Ectodermal cell (in vitro differentiated cells): ENCODE results near the gene TMTC2.
"Not testable (repeated sequence)": the region's sequence is repeated elsewhere in the genome, so short reads cannot be mapped to it uniquely, and the experiment has no call there.

Experiments
- H3K27ac ChIP-seq: 2 replicates; pipeline ENCODE4 v1.7.0; 2013; ENCODE audit warnings: mild to moderate bottlenecking, low read depth, low read length; ENCODE audit not compliant: insufficient read depth, poor library complexity, severe bottlenecking
- H3K27me3 ChIP-seq: 2 replicates; pipeline ENCODE4 v1.7.0; 2013; ENCODE audit warnings: mild to moderate bottlenecking, low read length; ENCODE audit not compliant: insufficient read depth, control insufficient read depth, poor library complexity, severe bottlenecking
- H3K36me3 ChIP-seq: one replicate; pipeline ENCODE4 v1.7.0; 2013; ENCODE audit warnings: low read length; ENCODE audit not compliant: control insufficient read depth, insufficient read depth
- H3K4me1 ChIP-seq: one replicate; pipeline ENCODE4 v1.7.0; 2013; ENCODE audit warnings: low read length; ENCODE audit not compliant: control insufficient read depth, insufficient read depth
- H3K4me3 ChIP-seq: 2 replicates; pipeline ENCODE4 v1.7.0; 2013; ENCODE audit warnings: low read depth, low read length, control low read depth; ENCODE audit not compliant: insufficient read depth
- H3K9me3 ChIP-seq: 2 replicates; pipeline ENCODE4 v1.7.0; 2013; ENCODE audit warnings: mild to moderate bottlenecking, low read length, moderate library complexity; ENCODE audit not compliant: control insufficient read depth
- WGBS, 2 experiments: methylation state at CpG; one replicate each; pipeline ENCODE4 v1.1.7; 2013; ENCODE audit warnings: missing lambda C conversion rate in 2 of 2; 5-methylcytosine and 5-hydroxymethylcytosine counted together

Gene TMTC2

GRCh38 chr12:82804601-82805000 lies 117.9 kb downstream of the TMTC2 start:
- no peaks in the 10 kb centered on the region for H3K4me1 ChIP-seq
- no peaks in the 10 kb centered on the region for H3K36me3 ChIP-seq
- no peaks in the 10 kb centered on the region for H3K27me3 ChIP-seq
- H3K27ac ChIP-seq = no peak overlapping the region
- no peak overlapping the region for H3K4me3 ChIP-seq
- 91 to 96% methylated on average over 2 of the region's 2 CpGs for WGBS, 2 experiments
- no peaks in the 10 kb centered on the region for H3K9me3 ChIP-seq

- not testable (repeated sequence) for H3K9me3 ChIP-seq, H3K27me3 ChIP-seq, H3K36me3 ChIP-seq, H3K4me1 ChIP-seq, H3K27ac ChIP-seq, H3K4me3 ChIP-seq
- 90 to 94% methylated on average over 2 of the region's 2 CpGs for WGBS, 2 experiments
Observed at GRCh38 chr12:82805004-82805403, 118.3 kb downstream of the TMTC2 start.

DNA sequence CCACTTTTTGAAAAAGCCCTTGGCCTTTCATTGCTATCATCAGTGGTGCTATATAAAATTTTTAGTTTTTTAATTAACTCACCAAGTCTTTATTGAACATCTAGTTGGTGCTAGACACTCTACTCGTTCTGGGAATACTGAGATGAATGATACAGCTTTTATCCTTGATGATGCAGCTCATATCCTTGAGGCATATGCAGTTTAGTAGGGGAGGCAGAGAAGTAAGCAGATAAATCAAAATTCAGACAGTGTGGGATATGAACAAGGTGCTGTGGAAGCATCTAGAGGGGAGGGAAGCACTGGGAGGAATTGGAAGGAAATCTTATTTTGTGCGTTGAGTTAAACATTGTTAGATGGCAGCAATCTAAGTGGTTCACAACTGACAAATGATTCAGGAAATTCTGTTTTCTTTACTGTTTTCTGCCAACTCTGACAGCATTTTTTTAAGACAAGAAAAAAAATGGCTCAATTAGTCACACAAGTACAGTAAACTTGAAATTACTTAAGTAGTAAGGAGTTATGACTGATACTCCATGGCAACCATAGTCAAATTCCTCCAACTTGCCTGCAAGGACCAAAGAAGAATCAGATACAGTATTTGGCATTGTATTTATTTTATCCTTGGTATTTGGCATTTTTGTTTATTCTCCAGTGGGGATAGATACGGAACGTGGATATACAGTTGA lies 119.2 kb downstream of the TMTC2 start:
- WGBS, 2 experiments = 89 to 99% methylated on average over 4 of the region's 4 CpGs
- Histone ChIP-seq H3K36me3 (no peaks in the 10 kb centered on the region), H3K27ac (no peak overlapping the region), H3K9me3 (no peaks in the 10 kb centered on the region), H3K27me3 (no peaks in the 10 kb centered on the region), H3K4me3 (no peak overlapping the region), H3K4me1 (no peaks in the 10 kb centered on the region)

DNA sequence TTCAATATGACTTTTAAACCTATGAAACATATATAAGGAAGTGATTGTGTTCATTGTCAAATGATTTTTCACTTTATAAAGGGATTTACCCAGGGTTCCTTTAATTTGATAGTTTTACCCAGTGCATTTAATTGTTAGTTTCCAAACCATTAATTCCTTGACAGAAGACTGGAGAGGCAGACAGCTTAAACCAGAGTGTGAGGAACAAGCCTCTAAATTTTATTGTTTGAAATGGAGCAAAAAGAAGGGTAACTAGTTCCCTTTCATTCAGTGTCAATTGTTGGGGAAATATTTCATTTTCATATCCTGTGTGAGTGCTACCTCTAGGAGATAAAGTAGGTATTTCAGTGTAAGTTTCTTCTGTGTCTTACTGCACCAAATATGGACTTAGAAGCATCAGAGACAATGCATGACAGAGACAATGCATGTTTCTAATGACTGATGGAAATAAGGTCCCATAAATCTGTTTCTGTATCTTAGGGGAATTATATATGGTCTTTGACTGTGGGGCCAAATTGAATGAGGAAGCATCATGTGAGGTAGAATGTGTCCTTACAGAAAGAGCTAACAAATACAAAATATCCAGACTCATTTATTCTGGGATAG lies 120.5 kb downstream of the TMTC2 start:
- no peaks in the 10 kb centered on the region for H3K27me3 ChIP-seq
- no peaks in the 10 kb centered on the region for H3K36me3 ChIP-seq
- no peaks in the 10 kb centered on the region for H3K4me1 ChIP-seq
- no peak overlapping the region for H3K27ac ChIP-seq
- H3K9me3 ChIP-seq = no peaks in the 10 kb centered on the region
- no peak overlapping the region for H3K4me3 ChIP-seq

- Histone ChIP-seq H3K36me3 (no peaks in the 10 kb centered on the region), H3K4me1 (no peaks in the 10 kb centered on the region), H3K4me3 (no peak overlapping the region), H3K27ac (no peak overlapping the region), H3K27me3 (no peaks in the 10 kb centered on the region), H3K9me3 (no peaks in the 10 kb centered on the region)
- WGBS, 2 experiments = 80 to 88% methylated on average over 5 of the region's 5 CpGs
Observed at GRCh38 chr12:82810568-82810967, 123.9 kb downstream of the TMTC2 start.

GRCh38 chr12:82817368-82817767 lies 130.7 kb downstream of the TMTC2 start:
- H3K36me3 ChIP-seq = no peaks in the 10 kb centered on the region
- H3K4me1 ChIP-seq = no peaks in the 10 kb centered on the region
- no peaks in the 10 kb centered on the region for H3K9me3 ChIP-seq
- H3K27me3 ChIP-seq = no peaks in the 10 kb centered on the region
- no peak overlapping the region for H3K27ac ChIP-seq
- no peak overlapping the region for H3K4me3 ChIP-seq

- no peaks in the 10 kb centered on the region for H3K27me3 ChIP-seq
- no peak overlapping the region for H3K4me3 ChIP-seq
- H3K36me3 ChIP-seq = no peaks in the 10 kb centered on the region
- H3K27ac ChIP-seq = no peak overlapping the region
- no peaks in the 10 kb centered on the region for H3K4me1 ChIP-seq
- 100% methylated on average over 1 of the region's 1 CpG; no CpG with 5 or more reads in 1 of the 2 experiments for WGBS, 2 experiments
- no peaks in the 10 kb centered on the region for H3K9me3 ChIP-seq
Observed at GRCh38 chr12:82818271-82819035, 131.7 kb downstream of the TMTC2 start.

DNA sequence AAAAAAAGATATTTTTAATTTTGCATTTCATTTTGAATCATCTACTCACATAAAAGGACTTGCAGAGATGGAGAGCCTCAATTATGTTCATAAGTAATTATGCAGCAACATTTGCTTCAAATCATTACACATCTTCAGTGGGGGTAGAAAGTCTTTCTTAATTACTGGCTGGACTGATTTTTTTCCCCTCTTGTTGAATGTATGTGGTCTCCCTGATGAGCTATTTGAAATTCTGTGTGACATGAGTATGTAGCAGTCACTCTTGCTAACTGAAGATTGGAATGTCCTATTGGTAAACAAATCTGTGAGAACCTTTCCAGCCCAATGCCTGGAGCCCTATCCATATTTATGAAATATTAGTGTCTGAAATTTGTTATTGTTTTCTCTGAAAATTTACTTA lies 139.8 kb downstream of the TMTC2 start:
- H3K9me3 ChIP-seq = no peaks in the 10 kb centered on the region
- peaks cover 5% of the 10 kb centered on the region for H3K4me1 ChIP-seq
- H3K27ac ChIP-seq = no peak overlapping the region
- H3K27me3 ChIP-seq = no peaks in the 10 kb centered on the region
- H3K4me3 ChIP-seq = no peak overlapping the region
- H3K36me3 ChIP-seq = no peaks in the 10 kb centered on the region

DNA sequence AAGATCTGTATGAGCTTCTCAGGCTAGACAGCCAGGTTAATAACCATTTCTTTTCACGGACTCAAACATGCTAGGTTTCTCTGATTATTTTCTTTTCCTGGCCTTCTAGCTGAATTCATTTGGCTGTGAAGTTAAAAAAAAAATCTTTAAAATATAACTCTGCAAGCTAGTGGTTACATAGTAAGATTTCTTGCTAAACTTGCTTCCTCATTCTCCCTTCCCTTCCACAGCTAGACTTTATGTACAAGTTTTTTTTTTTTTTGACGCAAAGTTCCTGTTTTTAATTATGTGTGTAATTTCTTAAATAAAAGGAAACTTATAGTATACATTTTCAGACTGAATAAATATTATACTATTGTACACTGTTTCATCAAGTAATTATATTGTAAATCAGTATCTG lies 145.4 kb downstream of the TMTC2 start:
- WGBS, 2 experiments = 100% methylated on average over 1 of the region's 2 CpGs
- no peak overlapping the region for H3K4me3 ChIP-seq
- H3K27ac ChIP-seq = no peak overlapping the region
- H3K9me3 ChIP-seq = no peaks in the 10 kb centered on the region
- H3K4me1 ChIP-seq = no peaks in the 10 kb centered on the region
- no peaks in the 10 kb centered on the region for H3K27me3 ChIP-seq
- H3K36me3 ChIP-seq = no peaks in the 10 kb centered on the region

DNA sequence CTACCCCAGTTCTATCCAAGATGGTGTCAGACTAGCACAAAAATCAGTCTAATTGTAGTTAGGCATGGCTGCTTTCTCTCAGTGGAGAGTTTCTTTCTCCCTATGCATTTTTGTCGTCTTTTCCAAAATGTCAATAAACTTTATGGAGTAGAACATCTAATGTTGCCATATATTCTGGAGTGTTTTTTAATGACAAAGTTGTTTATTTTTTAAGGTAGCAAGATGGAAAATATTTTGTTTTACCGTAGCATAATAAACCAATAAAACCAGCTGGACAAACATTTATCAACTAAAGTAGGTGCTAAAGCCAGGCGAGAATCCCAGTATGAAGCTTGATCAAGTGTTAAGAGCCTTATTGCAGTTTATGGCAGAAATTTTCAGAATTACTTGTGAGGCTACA lies 146.3 kb downstream of the TMTC2 start:
- Histone ChIP-seq H3K36me3 (no peaks in the 10 kb centered on the region), H3K4me1 (no peaks in the 10 kb centered on the region), H3K4me3 (no peak overlapping the region), H3K27me3 (no peaks in the 10 kb centered on the region), H3K9me3 (no peaks in the 10 kb centered on the region), H3K27ac (no peak overlapping the region)
- WGBS, 2 experiments = 92 to 100% methylated on average over 1 to 2 of the region's 3 CpGs
